Natural killer cell (primary cell): ENCODE measurements around the gene GPR45. TPM values are rescaled to one million over a fixed set of nuclear protein-coding genes. Genes with fewer than 3 reads are reported as not detected.

Experiments used
- ATAC-seq, 3 donors: fragments of 150-1000 bp in 2 of 3; fragments of 200-7000 bp in 1 of 3; cut with Tn5 transposase; 1 replicate in 1 of 3; 2 replicates in 2 of 3; pipeline ENCODE4 v1.10.0; 2021; ENCODE audit warnings: mild to moderate bottlenecking in 2 of 3, moderate library complexity in 2 of 3
- DNase-seq, 2 donors: peaks; one replicate each; pipeline versions ENCODE4 v3.0.0 to v3.0.0-alpha.2; 2013 to 2021; ENCODE audit warnings: mixed read lengths in 1 of 2
- H3K27ac ChIP-seq: one replicate; pipeline ENCODE4 v1.5.1; 2013; ENCODE audit warnings: mild to moderate bottlenecking, low read length
- H3K27me3 ChIP-seq: one replicate; pipeline ENCODE4 v1.6.1; 2013; ENCODE audit warnings: low read length; ENCODE audit not compliant: control insufficient read depth, insufficient read depth
- H3K36me3 ChIP-seq: one replicate; pipeline ENCODE4 v1.6.1; 2013; ENCODE audit warnings: low read length; ENCODE audit not compliant: control insufficient read depth, insufficient read depth
- H3K4me1 ChIP-seq: one replicate; pipeline ENCODE4 v1.6.1; 2013; ENCODE audit warnings: low read length; ENCODE audit not compliant: control insufficient read depth, insufficient read depth
- H3K4me3 ChIP-seq: one replicate; pipeline ENCODE4 v1.5.1; 2013; ENCODE audit warnings: low read length
- H3K9me3 ChIP-seq: one replicate; pipeline ENCODE4 v1.6.1; 2013; ENCODE audit warnings: low read length; ENCODE audit not compliant: control insufficient read depth, insufficient read depth
- H3K27ac Mint-ChIP-seq, 2 donors: one replicate each; pipeline ENCODE4 v1.8.0; 2022; ENCODE audit warnings: mild to moderate bottlenecking in 2 of 2, mixed read lengths in 2 of 2, moderate library complexity in 1 of 2
- H3K27me3 Mint-ChIP-seq, 2 donors: one replicate each; pipeline ENCODE4 v1.8.0; 2022; ENCODE audit warnings: low read depth in 2 of 2, mixed read lengths in 2 of 2
- H3K36me3 Mint-ChIP-seq: one replicate; pipeline ENCODE4 v1.8.0; 2022; ENCODE audit warnings: mixed read lengths
- H3K4me1 Mint-ChIP-seq, 2 donors: one replicate each; pipeline ENCODE4 v1.8.0; 2022; ENCODE audit warnings: mixed read lengths in 2 of 2
- H3K4me3 Mint-ChIP-seq: one replicate; pipeline ENCODE4 v1.8.0; 2022; ENCODE audit warnings: mild to moderate bottlenecking, moderate library complexity, mixed read lengths
- H3K9me3 Mint-ChIP-seq, 2 donors: one replicate each; pipeline ENCODE4 v1.8.0; 2022; ENCODE audit warnings: mixed read lengths in 2 of 2
- WGBS: methylation state at CpG from one replicate; pipeline ENCODE4 v1.1.7; 2013; ENCODE audit warnings: missing lambda C conversion rate; ENCODE audit not compliant: insufficient coverage; 5-methylcytosine and 5-hydroxymethylcytosine counted together
- intact Hi-C: fragments of 100-400 bp; cut with micrococcal nuclease; formaldehyde crosslinking; loops from one replicate; pipeline ENCODE4 v1.14.2; 2022
- total RNA-seq, 4 donors: library from RNA; stranded (reverse); fragments of 120-200 nt in 1 of 4; gene quantifications; one replicate each; pipeline versions ENCODE4 v1.2.3 to v1.2.4, GENCODE V29; 2013 to 2022
- TF ChIP-seq, protein P1 (sequence below): fragments of 200-600 bp; IDR thresholded peaks from one replicate; pipeline ENCODE4 v1.8.0; 2022; ENCODE audit warnings: antibody characterized with exemption

The GPR45 gene
- total RNA-seq, 3 donors from 2014 or later (not counting 1 experiment from before 2014, with no cell fraction given): not detected

- no peak overlapping the region for H3K4me3 Mint-ChIP-seq
- TF ChIP-seq, protein P1, sequence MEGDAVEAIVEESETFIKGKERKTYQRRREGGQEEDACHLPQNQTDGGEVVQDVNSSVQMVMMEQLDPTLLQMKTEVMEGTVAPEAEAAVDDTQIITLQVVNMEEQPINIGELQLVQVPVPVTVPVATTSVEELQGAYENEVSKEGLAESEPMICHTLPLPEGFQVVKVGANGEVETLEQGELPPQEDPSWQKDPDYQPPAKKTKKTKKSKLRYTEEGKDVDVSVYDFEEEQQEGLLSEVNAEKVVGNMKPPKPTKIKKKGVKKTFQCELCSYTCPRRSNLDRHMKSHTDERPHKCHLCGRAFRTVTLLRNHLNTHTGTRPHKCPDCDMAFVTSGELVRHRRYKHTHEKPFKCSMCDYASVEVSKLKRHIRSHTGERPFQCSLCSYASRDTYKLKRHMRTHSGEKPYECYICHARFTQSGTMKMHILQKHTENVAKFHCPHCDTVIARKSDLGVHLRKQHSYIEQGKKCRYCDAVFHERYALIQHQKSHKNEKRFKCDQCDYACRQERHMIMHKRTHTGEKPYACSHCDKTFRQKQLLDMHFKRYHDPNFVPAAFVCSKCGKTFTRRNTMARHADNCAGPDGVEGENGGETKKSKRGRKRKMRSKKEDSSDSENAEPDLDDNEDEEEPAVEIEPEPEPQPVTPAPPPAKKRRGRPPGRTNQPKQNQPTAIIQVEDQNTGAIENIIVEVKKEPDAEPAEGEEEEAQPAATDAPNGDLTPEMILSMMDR: no peak
- Histone ChIP-seq H3K27ac (no peak overlapping the region), H3K4me3 (no peak overlapping the region), H3K36me3 (peaks cover 49% of the 10 kb centered on the region), H3K4me1 (no peaks in the 10 kb centered on the region), H3K27me3 (no peaks in the 10 kb centered on the region), H3K9me3 (no peaks in the 10 kb centered on the region)
- no peaks in the 10 kb centered on the region for H3K9me3 Mint-ChIP-seq
- DNase-seq: no peak
- 96% methylated on average over 6 of the region's 6 CpGs for WGBS
- H3K36me3 Mint-ChIP-seq: peaks cover 8% of the 10 kb centered on the region
- H3K27ac Mint-ChIP-seq: no peak overlapping the region
- no peak for ATAC-seq
- intact Hi-C loops: no loop called here
- no peaks in the 10 kb centered on the region for H3K27me3 Mint-ChIP-seq
- peaks cover 5 to 6% of the 10 kb centered on the region in 2 donors for H3K4me1 Mint-ChIP-seq
Measured at GRCh38 chr2:105290981-105291660, 49.6 kb downstream of the GPR45 start.

- H3K4me1 ChIP-seq: no peaks in the 10 kb centered on the region
- intact Hi-C loops: no loop called here
- no peak overlapping the region for H3K27ac ChIP-seq
- no peaks in the 10 kb centered on the region for H3K9me3 Mint-ChIP-seq
- no peaks in the 10 kb centered on the region for H3K27me3 Mint-ChIP-seq
- peaks cover 12% of the 10 kb centered on the region for H3K36me3 Mint-ChIP-seq
- no peaks in the 10 kb centered on the region for H3K9me3 ChIP-seq
- no peak overlapping the region for H3K27ac Mint-ChIP-seq
- no peak overlapping the region for H3K4me3 ChIP-seq
- H3K4me3 Mint-ChIP-seq: no peak overlapping the region
- DNase-seq (no peak), ATAC-seq (no peak)
- H3K4me1 Mint-ChIP-seq: peaks cover 7 to 8% of the 10 kb centered on the region in 2 donors
- TF ChIP-seq, protein P1: no peak
- no peaks in the 10 kb centered on the region for H3K27me3 ChIP-seq
- peaks cover 49% of the 10 kb centered on the region for H3K36me3 ChIP-seq
- WGBS: 100% methylated on average over 1 of the region's 2 CpGs
Measured at GRCh38 chr2:105291981-105292380, 50.4 kb downstream of the GPR45 start.

Other genes with a start within 250 kb of the GPR45 start
- gene MRPS9, start 203.7 kb upstream of the GPR45 start, total RNA-seq: 10 to 100 TPM; 17.5 to 25.0 (median 19.2) TPM
- 10 to 100 TPM; 22.7 to 31.8 (median 27.7) TPM for gene TGFBRAP1, start 88.0 kb downstream of the GPR45 start, total RNA-seq
- 10 to 100 TPM; 19.4 to 23.5 (median 23.2) TPM for gene C2orf49, start 95.8 kb downstream of the GPR45 start, total RNA-seq
- gene FHL2, start 157.3 kb downstream of the GPR45 start, total RNA-seq: 1 to 10 TPM in 1 of 3 donors, under 1 TPM in 2; 0.26 to 1.3 (median 0.84) TPM